Panc1 (cell line): ENCODE data around the gene TTLL7. TPM values are rescaled to one million over a fixed set of nuclear protein-coding genes. Genes with fewer than 3 reads are reported as not detected.

Experiments used
- ATAC-seq: fragments of 200-7000 bp; cut with Tn5 transposase; 2 replicates; pipeline ENCODE4 v1.9.1; 2020; ENCODE audit warnings: mild to moderate bottlenecking, moderate library complexity
- BruUV-seq: library from RNA; stranded (reverse); fragments of 400-500 nt; replicated peaks from 2 replicates; lab custom pipeline; 2021; lab: Mats Ljungman, UMichigan
- CTCF ChIA-PET: fragments of 300-600 bp; sonication (Branson Sonifier 250); formaldehyde crosslinking; loops from one replicate; lab custom pipeline; 2022; ENCODE audit warnings: antibody characterized with exemption; lab: Charles Lee
- POLR2A ChIA-PET: fragments of 300-600 bp; sonication (Branson Sonifier 250); formaldehyde crosslinking; loops from one replicate; lab custom pipeline; 2022; ENCODE audit warnings: antibody characterized with exemption; lab: Charles Lee
- DNase-seq: peaks from one replicate; pipeline ENCODE4 v3.0.0-alpha.2; 2010; ENCODE audit warnings: low read depth, low spot score
- H3K27ac ChIP-seq: 2 replicates; pipeline ENCODE4 v1.5.1; 2011; ENCODE audit warnings: mild to moderate bottlenecking, low read length, inconsistent platforms
- H3K27me3 ChIP-seq: fragments of 200-500 bp; sonication (Bioruptor generic); 2 replicates; pipeline ENCODE4 v1.6.0; 2014; ENCODE audit warnings: low read length, inconsistent platforms; ENCODE audit not compliant: control insufficient read depth, insufficient read depth
- H3K36me3 ChIP-seq: fragments of 200-500 bp; sonication (Bioruptor generic); 2 replicates; pipeline ENCODE4 v1.5.1; 2014; ENCODE audit warnings: inconsistent platforms, mild to moderate bottlenecking, low read length, moderate library complexity; ENCODE audit not compliant: control insufficient read depth, insufficient read depth
- H3K4me1 ChIP-seq: 2 replicates; pipeline ENCODE4 v1.5.1; 2011; ENCODE audit warnings: inconsistent platforms, mild to moderate bottlenecking, low read length, moderate library complexity; ENCODE audit not compliant: control insufficient read depth, insufficient read depth
- H3K4me3 ChIP-seq, 2 experiments: 2 replicates each; pipeline ENCODE4 v1.5.1; 2011 to 2012; ENCODE audit warnings: low read depth in 2 of 2, low read length in 2 of 2, mild to moderate bottlenecking in 2 of 2, inconsistent platforms in 1 of 2, moderate library complexity in 1 of 2
- H3K9me3 ChIP-seq: fragments of 200-500 bp; sonication (Bioruptor generic); 2 replicates; pipeline ENCODE4 v1.5.1; 2014; ENCODE audit warnings: low read depth, mild to moderate bottlenecking, inconsistent platforms, low read length, moderate library complexity; ENCODE audit not compliant: control insufficient read depth, insufficient read depth
- POLR2AphosphoS5 ChIP-seq: IDR thresholded peaks from 2 replicates; pipeline ENCODE4 v1.6.1; 2012; ENCODE audit warnings: mild to moderate bottlenecking, low read depth, low read length, moderate library complexity
- SIN3A ChIP-seq: IDR thresholded peaks from 2 replicates; pipeline ENCODE4 v1.6.1; 2012; ENCODE audit warnings: low read depth, mild to moderate bottlenecking, low read length, moderate library complexity, borderline replicate concordance; ENCODE audit not compliant: insufficient read depth
- TCF7L2 ChIP-seq: IDR thresholded peaks from 2 replicates; pipeline ENCODE4 v1.6.1; 2011; ENCODE audit warnings: mild to moderate bottlenecking, low read depth, low read length, inconsistent platforms
- in situ Hi-C: cut with HindIII; loops from 2 replicates; pipeline ENCODE4 v1.10.0; 2016; ENCODE audit warnings: low sequenced_read_pairs, low pct_unique_long_range_greater_than_20kb
- intact Hi-C: fragments of 100-400 bp; cut with micrococcal nuclease; formaldehyde crosslinking; loops from one replicate; pipeline ENCODE4 v1.10.0; 2022; ENCODE audit not compliant: unreplicated experiment
- total RNA-seq: library from RNA; stranded (reverse); gene quantifications from one replicate; pipeline ENCODE4 v1.2.1, GENCODE V29; 2021; ENCODE audit not compliant: unreplicated experiment
- TF ChIP-seq, protein P1 (sequence below), 2 experiments: IDR thresholded peaks; 2 replicates each; pipeline ENCODE4 v1.6.1; 2011 to 2012; ENCODE audit warnings: low read depth in 2 of 2, control low read depth in 1 of 2, low read length in 1 of 2, mild to moderate bottlenecking in 1 of 2, moderate library complexity in 1 of 2; ENCODE audit not compliant: insufficient read depth in 1 of 2
- TF ChIP-seq, protein P2 (sequence below): fragments of 450-650 bp; IDR thresholded peaks from 2 replicates; pipeline ENCODE4 v1.5.1; 2017; ENCODE audit warnings: mild to moderate bottlenecking

The TTLL7 gene
- total RNA-seq, 1 experiment from 2014 or later, result 31.4 TPM

DNA sequence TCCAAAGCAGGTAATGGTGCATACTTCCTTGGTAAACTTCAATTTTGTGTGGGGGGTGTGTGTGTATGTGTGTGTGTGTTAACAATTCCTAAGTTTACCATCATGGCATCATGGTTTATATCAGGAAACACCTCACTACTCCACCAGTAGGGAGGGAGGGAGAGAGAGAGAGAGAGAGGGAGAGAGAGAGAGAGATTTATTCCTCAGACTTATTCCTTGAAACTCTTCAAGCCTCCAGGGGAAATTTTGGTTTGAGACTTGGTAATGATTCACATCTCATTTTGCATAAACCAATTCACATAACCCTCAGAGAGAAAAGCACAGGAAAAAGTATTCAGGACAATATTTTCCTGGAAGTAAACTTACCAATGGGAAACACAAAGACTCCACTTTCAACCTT, 115.0 kb downstream of the TTLL7 start:
- Histone ChIP-seq H3K27me3 (no peaks in the 10 kb centered on the region), H3K9me3 (no peaks in the 10 kb centered on the region), H3K36me3 (no peaks in the 10 kb centered on the region), H3K4me1 (no peaks in the 10 kb centered on the region), H3K27ac (no peak overlapping the region), H3K4me3 (no peak overlapping the region)
- TF ChIP-seq TCF7L2 (no peak), POLR2AphosphoS5 (no peak)
- TF ChIP-seq, protein P1, sequence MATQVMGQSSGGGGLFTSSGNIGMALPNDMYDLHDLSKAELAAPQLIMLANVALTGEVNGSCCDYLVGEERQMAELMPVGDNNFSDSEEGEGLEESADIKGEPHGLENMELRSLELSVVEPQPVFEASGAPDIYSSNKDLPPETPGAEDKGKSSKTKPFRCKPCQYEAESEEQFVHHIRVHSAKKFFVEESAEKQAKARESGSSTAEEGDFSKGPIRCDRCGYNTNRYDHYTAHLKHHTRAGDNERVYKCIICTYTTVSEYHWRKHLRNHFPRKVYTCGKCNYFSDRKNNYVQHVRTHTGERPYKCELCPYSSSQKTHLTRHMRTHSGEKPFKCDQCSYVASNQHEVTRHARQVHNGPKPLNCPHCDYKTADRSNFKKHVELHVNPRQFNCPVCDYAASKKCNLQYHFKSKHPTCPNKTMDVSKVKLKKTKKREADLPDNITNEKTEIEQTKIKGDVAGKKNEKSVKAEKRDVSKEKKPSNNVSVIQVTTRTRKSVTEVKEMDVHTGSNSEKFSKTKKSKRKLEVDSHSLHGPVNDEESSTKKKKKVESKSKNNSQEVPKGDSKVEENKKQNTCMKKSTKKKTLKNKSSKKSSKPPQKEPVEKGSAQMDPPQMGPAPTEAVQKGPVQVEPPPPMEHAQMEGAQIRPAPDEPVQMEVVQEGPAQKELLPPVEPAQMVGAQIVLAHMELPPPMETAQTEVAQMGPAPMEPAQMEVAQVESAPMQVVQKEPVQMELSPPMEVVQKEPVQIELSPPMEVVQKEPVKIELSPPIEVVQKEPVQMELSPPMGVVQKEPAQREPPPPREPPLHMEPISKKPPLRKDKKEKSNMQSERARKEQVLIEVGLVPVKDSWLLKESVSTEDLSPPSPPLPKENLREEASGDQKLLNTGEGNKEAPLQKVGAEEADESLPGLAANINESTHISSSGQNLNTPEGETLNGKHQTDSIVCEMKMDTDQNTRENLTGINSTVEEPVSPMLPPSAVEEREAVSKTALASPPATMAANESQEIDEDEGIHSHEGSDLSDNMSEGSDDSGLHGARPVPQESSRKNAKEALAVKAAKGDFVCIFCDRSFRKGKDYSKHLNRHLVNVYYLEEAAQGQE (IDR thresholded peaks at IDR 0.05; ENCODE audit: insufficient read depth in 1 of 2, low read depth in 2 of 2, low read length in 1 of 2), result no peak
- ATAC-seq, result no peak
- ChIA-PET POLR2A (no interaction called here), CTCF (no interaction called here)
- intact Hi-C loops (no loop called here), in situ Hi-C loops (no loop called here)
- BruUV-seq, result no TSS peak
- DNase-seq, result no peak

DNA sequence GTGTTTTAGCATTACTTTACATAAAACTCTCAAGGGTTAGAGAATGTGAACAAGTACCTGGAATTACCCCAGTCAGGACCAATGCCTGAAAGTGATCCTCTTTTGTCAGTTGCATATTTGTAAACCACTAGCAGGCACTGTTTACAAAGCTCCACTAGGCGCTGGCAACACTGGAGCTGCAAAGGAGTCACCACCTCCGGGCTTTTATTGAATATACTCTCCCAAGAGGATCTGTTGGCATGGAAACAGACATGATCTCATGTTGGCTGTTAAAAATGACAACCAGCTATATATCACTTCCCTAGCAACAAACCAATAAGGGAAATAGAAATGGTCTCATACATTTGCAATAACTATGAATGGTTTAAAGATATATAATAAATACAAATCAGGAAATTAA, 116.0 kb downstream of the TTLL7 start:
- 0 out of 2 replicates have a peak, but pooled peaks have one; percentile 68 for ATAC-seq
- Histone ChIP-seq H3K4me3 (no peak overlapping the region), H3K9me3 (no peaks in the 10 kb centered on the region), H3K27ac (no peak overlapping the region), H3K27me3 (no peaks in the 10 kb centered on the region), H3K36me3 (no peaks in the 10 kb centered on the region), H3K4me1 (no peaks in the 10 kb centered on the region)
- in situ Hi-C loops (no loop called here), intact Hi-C loops (no loop called here)
- no peak for DNase-seq
- no TSS peak for BruUV-seq
- CTCF ChIA-PET, result no interaction called here
- POLR2A ChIA-PET, result interaction anchor here (0.6 kb wide), 1 partner anchor 10 kb away, joined by 3 read pairs; no protein-coding TSS in a partner anchor
- no peak for TF ChIP-seq POLR2AphosphoS5
- TF ChIP-seq, protein P2, sequence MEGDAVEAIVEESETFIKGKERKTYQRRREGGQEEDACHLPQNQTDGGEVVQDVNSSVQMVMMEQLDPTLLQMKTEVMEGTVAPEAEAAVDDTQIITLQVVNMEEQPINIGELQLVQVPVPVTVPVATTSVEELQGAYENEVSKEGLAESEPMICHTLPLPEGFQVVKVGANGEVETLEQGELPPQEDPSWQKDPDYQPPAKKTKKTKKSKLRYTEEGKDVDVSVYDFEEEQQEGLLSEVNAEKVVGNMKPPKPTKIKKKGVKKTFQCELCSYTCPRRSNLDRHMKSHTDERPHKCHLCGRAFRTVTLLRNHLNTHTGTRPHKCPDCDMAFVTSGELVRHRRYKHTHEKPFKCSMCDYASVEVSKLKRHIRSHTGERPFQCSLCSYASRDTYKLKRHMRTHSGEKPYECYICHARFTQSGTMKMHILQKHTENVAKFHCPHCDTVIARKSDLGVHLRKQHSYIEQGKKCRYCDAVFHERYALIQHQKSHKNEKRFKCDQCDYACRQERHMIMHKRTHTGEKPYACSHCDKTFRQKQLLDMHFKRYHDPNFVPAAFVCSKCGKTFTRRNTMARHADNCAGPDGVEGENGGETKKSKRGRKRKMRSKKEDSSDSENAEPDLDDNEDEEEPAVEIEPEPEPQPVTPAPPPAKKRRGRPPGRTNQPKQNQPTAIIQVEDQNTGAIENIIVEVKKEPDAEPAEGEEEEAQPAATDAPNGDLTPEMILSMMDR, result peak; percentile 75

DNA sequence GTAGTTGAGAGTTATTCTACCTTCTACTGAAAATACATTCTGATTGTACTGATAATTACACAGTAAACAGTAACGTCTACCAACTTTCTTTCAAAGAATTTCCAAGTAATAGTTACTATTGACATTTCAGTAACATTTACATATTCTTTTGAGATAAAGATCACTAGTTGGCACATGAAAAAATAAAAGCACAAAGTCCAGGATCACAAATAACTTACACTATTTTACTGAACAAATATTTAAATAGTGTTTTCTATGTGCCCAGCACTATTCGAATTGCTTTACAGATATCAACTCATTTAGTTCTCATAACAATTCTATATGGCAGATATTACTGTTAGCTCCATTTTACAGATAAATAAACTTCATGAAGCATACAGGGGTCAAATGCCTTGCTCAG, 126.4 kb downstream of the TTLL7 start:
- in situ Hi-C loops (no loop called here), intact Hi-C loops (no loop called here)
- Histone ChIP-seq H3K27me3 (no peaks in the 10 kb centered on the region), H3K27ac (no peak overlapping the region), H3K9me3 (no peaks in the 10 kb centered on the region), H3K4me3 (no peak overlapping the region), H3K36me3 (no peaks in the 10 kb centered on the region), H3K4me1 (no peaks in the 10 kb centered on the region)
- ATAC-seq (no peak), DNase-seq (no peak)
- no TSS peak for BruUV-seq
- TF ChIP-seq TCF7L2 (no peak), POLR2AphosphoS5 (no peak), SIN3A (no peak)
- TF ChIP-seq, protein P1 (IDR thresholded peaks at IDR 0.05; ENCODE audit: insufficient read depth in 1 of 2, low read depth in 2 of 2, low read length in 1 of 2), result no peak
- TF ChIP-seq, protein P2, result no peak
- ChIA-PET CTCF (no interaction called here), POLR2A (no interaction called here)
